Activated T-cell treated with anti-CD3 and anti-CD28 coated beads, Interleukin-2, amount 50 U/mL, for 24 hours (primary cell): ENCODE data around the gene ACVRL1.

Experiments used
- DNase-seq: peaks from one replicate; pipeline ENCODE4 v3.0.0-alpha.2; 2020
- H3K27ac Mint-ChIP-seq: 2 replicates; pipeline ENCODE4 v1.8.0; 2020; ENCODE audit warnings: mild to moderate bottlenecking, mixed read lengths
- H3K27me3 Mint-ChIP-seq: 2 replicates; pipeline ENCODE4 v1.8.0; 2020; ENCODE audit warnings: mixed read lengths
- H3K36me3 Mint-ChIP-seq: 2 replicates; pipeline ENCODE4 v1.8.0; 2020; ENCODE audit warnings: low read depth, mixed read lengths
- H3K4me1 Mint-ChIP-seq: 2 replicates; pipeline ENCODE4 v1.8.0; 2020; ENCODE audit warnings: low read depth, mixed read lengths
- H3K4me3 Mint-ChIP-seq: 2 replicates; pipeline ENCODE4 v1.8.0; 2020; ENCODE audit warnings: mild to moderate bottlenecking, moderate library complexity, mixed read lengths
- H3K9me3 Mint-ChIP-seq: 2 replicates; pipeline ENCODE4 v1.8.0; 2020; ENCODE audit warnings: mixed read lengths

ACVRL1 gene

DNA sequence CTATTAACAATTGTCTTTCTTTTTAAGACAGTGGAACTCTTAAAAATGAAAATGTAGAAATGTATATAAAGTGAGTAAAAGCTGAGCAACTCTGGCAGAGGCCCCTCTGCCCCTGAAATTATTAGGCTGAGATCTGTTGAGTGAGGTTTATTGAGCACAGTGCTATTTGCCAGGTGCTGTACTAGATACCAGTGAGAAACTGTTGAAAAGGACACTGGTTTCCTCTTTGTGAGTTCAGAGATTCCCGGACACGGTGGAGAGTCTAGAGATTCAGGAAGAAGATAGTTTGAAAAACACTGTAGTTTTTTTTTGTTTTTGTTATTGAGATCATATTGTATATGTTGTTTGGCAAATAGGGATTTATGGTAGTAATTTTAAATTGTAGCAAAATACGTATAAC lies 55.4 kb downstream of the ACVRL1 start:
- no peaks in the 10 kb centered on the region for H3K9me3 Mint-ChIP-seq
- no peaks in the 10 kb centered on the region for H3K27me3 Mint-ChIP-seq
- no peak overlapping the region for H3K27ac Mint-ChIP-seq
- no peak for DNase-seq
- no peak overlapping the region for H3K4me3 Mint-ChIP-seq
- H3K4me1 Mint-ChIP-seq, result peaks cover 35% of the 10 kb centered on the region
- peaks cover 26% of the 10 kb centered on the region for H3K36me3 Mint-ChIP-seq

DNA sequence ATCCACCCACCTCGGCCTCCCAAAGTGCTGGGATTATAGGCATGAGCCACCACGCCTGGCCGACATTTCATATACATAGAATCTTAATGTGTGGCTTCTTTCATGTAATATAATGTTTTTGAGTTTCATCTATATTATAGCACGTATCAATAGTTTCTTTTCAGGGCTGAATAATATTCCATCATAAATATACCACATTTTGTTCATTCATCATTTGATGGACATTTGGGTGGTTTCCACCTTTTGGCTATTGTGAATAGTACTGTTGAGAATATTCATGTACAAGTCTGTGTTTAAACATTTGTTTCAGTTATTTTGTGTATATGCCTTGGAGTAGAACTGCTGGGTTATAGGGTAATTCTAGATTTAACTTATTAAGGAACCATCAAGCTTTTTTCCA lies 56.2 kb downstream of the ACVRL1 start:
- Mint-ChIP-seq H3K4me3 (no peak overlapping the region), H3K4me1 (peaks cover 32% of the 10 kb centered on the region), H3K9me3 (no peaks in the 10 kb centered on the region), H3K36me3 (peaks cover 26% of the 10 kb centered on the region), H3K27me3 (no peaks in the 10 kb centered on the region), H3K27ac (no peak overlapping the region)
- DNase-seq, result no peak

DNA sequence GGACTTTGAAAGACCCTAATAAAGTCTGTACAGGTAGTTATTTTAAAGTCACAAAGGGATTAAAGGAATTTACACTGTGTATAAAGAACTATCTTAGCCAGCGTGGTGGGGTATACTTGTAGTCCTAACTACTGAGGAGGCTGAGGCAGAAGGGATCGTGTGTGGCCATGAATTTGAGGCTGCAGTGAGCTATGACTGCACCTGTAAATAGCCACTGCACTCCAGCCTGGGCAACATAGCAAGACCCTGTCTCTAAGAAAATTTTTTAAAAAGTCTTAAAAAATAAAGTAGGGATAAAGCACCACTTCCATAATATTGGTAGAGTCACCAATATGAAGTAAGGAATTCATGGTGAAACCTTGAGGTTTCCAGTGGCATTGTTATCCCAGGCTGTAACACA lies 62.3 kb downstream of the ACVRL1 start:
- Mint-ChIP-seq H3K27ac (no peak overlapping the region), H3K36me3 (peaks cover under 1% of the 10 kb centered on the region), H3K4me1 (peaks cover 50% of the 10 kb centered on the region), H3K9me3 (no peaks in the 10 kb centered on the region), H3K4me3 (peak overlapping the region; percentile 15), H3K27me3 (peaks cover 2% of the 10 kb centered on the region)
- no peak for DNase-seq

DNA sequence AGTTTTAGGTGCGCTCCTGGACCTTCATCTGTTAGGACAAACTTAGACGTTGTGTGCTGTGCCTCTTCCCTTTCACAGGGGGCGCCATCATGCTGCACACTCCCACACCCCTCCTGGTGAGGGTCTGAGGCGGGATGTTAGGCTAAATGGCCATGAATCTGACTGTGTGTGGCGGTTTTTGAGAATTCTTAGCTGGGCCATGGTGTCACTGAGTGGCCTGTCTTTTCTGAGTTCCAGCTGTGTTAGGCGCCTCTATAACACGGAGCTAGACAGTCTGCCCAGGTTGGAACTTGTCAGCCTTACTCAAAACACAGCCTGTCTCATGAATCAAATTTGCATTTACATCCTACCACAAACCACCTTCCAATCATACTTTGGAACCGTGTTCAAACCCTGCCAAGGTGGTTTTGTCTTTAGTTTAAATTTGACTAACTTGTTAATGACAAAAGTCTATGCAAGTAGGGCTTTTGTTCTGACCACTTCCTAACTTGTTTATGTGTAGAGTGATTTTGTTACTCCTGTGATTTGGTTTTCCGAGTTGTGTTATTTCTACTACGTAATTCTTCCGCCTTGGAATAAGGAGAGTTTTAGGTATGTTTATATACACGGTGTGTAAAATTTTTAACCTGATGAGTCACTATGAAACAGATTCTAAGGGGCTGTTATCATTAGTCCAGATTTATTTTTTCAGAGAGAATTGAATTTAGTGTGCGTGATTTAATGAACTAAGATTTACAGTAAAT lies 63.8 kb downstream of the ACVRL1 start:
- peaks cover 2% of the 10 kb centered on the region for H3K27me3 Mint-ChIP-seq
- H3K9me3 Mint-ChIP-seq, result no peaks in the 10 kb centered on the region
- peak overlapping the region; percentile 83 for H3K27ac Mint-ChIP-seq
- H3K4me3 Mint-ChIP-seq, result peak overlapping the region; percentile 63
- peak; percentile 56 for DNase-seq
- peaks cover 12% of the 10 kb centered on the region for H3K36me3 Mint-ChIP-seq
- H3K4me1 Mint-ChIP-seq, result peaks cover 64% of the 10 kb centered on the region

DNA sequence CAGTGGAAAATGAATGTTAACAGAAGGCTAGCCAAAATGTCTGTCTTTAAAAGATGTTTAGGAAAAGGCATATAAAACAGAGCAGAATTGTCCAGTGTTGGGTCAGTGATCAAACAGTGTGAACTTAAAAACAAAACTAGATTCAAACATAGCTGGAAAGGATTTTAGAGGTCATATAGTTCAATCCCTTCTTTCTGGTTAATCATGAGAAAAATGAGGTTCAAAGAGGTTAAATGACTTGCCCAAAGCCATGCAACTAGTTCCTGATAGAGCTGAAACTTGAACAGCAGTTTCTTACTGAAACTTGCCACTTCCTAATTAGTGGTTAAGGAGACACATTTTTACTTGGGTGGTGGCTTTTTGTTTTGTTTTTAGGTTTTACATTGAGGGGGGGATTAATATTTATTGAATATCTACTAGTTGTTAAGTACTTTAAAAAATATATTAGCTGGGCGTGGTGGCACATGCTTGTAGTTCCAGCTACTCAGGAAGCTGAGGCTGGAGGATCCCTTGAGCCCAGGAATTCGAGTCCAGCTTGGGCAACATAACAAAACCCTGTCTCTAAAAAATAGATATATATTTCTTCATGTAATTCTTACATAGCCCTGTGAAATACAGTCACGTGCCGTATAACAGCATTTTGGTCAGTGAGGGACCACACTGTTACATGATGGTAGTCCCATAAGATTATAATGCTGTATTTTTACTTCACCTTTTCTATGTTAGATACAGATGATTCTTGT lies 64.5 kb downstream of the ACVRL1 start:
- DNase-seq, result no peak
- Mint-ChIP-seq H3K27ac (peak overlapping the region; percentile 80), H3K4me3 (peak overlapping the region; percentile 31)

DNA sequence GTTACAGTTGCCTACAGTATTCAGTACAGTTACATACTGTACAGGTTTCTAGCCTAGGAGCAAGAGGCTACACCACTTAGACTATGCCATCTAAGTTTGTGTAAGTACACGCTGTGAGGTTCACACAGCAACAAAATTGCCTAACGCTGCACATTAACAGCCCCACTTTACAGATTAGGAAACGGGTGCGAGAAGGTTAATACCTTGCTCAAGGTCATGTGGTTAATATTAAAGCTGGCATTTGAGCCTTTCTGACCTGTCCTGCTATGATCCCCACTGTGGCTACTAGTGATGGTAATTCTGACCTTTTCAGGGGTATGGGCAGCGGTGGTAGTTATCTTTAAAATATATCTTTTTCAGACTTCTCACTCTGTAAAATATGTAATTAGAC lies 65.1 kb downstream of the ACVRL1 start:
- H3K9me3 Mint-ChIP-seq, result no peaks in the 10 kb centered on the region
- H3K27ac Mint-ChIP-seq, result peak overlapping the region; percentile 39
- H3K27me3 Mint-ChIP-seq, result peaks cover 2% of the 10 kb centered on the region
- H3K36me3 Mint-ChIP-seq, result peaks cover 21% of the 10 kb centered on the region
- DNase-seq, result no peak
- peaks cover 74% of the 10 kb centered on the region for H3K4me1 Mint-ChIP-seq
- peak overlapping the region; percentile 1 for H3K4me3 Mint-ChIP-seq

More for the DNA sequence above, 64.5 kb downstream of the ACVRL1 start:
- no peaks in the 10 kb centered on the region for H3K9me3 Mint-ChIP-seq
- peaks cover 2% of the 10 kb centered on the region for H3K27me3 Mint-ChIP-seq
- peaks cover 72% of the 10 kb centered on the region for H3K4me1 Mint-ChIP-seq
- H3K36me3 Mint-ChIP-seq, result peaks cover 19% of the 10 kb centered on the region

DNA sequence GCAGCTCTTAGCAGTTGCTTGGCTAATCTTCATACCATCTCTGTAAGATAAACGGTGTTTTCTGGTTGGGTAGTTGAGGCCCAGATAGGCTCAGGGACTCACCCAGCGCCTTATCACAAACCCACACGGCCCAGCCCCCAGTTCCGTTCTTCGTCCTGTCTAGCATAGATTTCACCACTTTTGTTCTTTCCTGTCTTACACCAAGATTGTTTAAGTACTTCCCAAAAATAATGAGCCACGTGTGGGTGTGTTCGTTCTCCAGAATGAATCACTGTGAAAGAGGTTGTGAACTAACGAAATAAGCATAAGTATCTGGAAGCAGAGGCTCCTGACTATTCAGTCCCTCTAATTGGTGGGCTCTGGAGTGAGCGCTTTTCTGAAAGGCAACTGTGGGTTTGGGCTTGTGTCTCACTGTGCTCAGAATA lies 65.6 kb downstream of the ACVRL1 start:
- Mint-ChIP-seq H3K9me3 (no peaks in the 10 kb centered on the region), H3K27ac (peak overlapping the region; percentile 39), H3K27me3 (peaks cover 2% of the 10 kb centered on the region), H3K36me3 (peaks cover 26% of the 10 kb centered on the region), H3K4me1 (peaks cover 74% of the 10 kb centered on the region), H3K4me3 (peak overlapping the region; percentile 1)
- peak; percentile 61 for DNase-seq
